HEK293 (cell line): Measurements from ENCODE around the gene HILPDA.
A peak's percentile ranks its signal among the peaks of the same experiment; 100 is the strongest.
"Not testable (repeated sequence)": the region's sequence is repeated elsewhere in the genome, so short reads cannot be mapped to it uniquely, and the experiment has no call there.

ENCODE experiments used
- CTCF ChIA-PET: fragments of 350-600 bp; formaldehyde crosslinking; extraction: SDS; loops from one replicate; lab custom pipeline; 2021; ENCODE audit warnings: antibody characterized with exemption; lab: Yijun Ruan, JAX
- POLR2A ChIA-PET: fragments of 300-600 bp; formaldehyde crosslinking; extraction: SDS; loops from one replicate; lab custom pipeline; 2020; ENCODE audit warnings: antibody characterized with exemption, inconsistent platforms; lab: Yijun Ruan, JAX
- H3K27ac ChIP-seq: fragments of 200-500 bp; sonication (Bioruptor generic); 2 replicates; pipeline ENCODE4 v1.5.1; 2014; ENCODE audit warnings: low read depth, low read length, control low read depth, inconsistent platforms; ENCODE audit errors: extremely low read depth
- H3K36me3 ChIP-seq, 2 experiments: fragments of 200-500 bp in 1 of 2; sonication (Bioruptor generic) in 1 of 2; 1 replicate in 1 of 2; 2 replicates in 1 of 2; pipeline ENCODE4 v1.5.1; 2014 to 2017; ENCODE audit warnings: inconsistent platforms in 2 of 2, low read length in 2 of 2; ENCODE audit not compliant: control insufficient read depth in 2 of 2, insufficient read depth in 1 of 2
- H3K4me1 ChIP-seq: fragments of 200-500 bp; sonication (Bioruptor generic); 2 replicates; pipeline ENCODE4 v1.5.1; 2014; ENCODE audit warnings: mild to moderate bottlenecking, low read length, inconsistent platforms; ENCODE audit not compliant: control insufficient read depth, insufficient read depth
- H3K4me3 ChIP-seq: 2 replicates; pipeline ENCODE4 v1.5.1; 2011; ENCODE audit warnings: low read depth, mild to moderate bottlenecking, control low read depth, low read length, moderate library complexity
- H3K9me3 ChIP-seq: fragments of 200-500 bp; sonication (Bioruptor generic); 2 replicates; pipeline ENCODE4 v1.5.1; 2014; ENCODE audit warnings: low read depth, low read length, inconsistent platforms; ENCODE audit not compliant: control insufficient read depth, insufficient read depth
- GFI1B ChIP-seq: fragments of 450-650 bp; formaldehyde crosslinking; IDR thresholded peaks from 2 replicates; pipeline ENCODE4 v1.5.1; 2016; ENCODE audit warnings: missing biosample characterization, missing genetic modification characterization
- KLF8 ChIP-seq: fragments of 450-650 bp; formaldehyde crosslinking; IDR thresholded peaks from 2 replicates; pipeline ENCODE4 v1.5.1; 2016; ENCODE audit warnings: missing biosample characterization, missing genetic modification characterization
- PRDM1 ChIP-seq: fragments of 450-650 bp; formaldehyde crosslinking; IDR thresholded peaks from 2 replicates; pipeline ENCODE4; 2016; ENCODE audit warnings: missing biosample characterization, missing genetic modification characterization
- ZEB2 ChIP-seq: fragments of 450-650 bp; formaldehyde crosslinking; IDR thresholded peaks from 2 replicates; pipeline ENCODE4 v1.5.1; 2016; ENCODE audit warnings: missing biosample characterization, missing genetic modification characterization
- ZNF146 ChIP-seq: fragments of 450-650 bp; formaldehyde crosslinking; IDR thresholded peaks from 2 replicates; pipeline ENCODE4 v1.5.1; 2016; ENCODE audit warnings: missing biosample characterization, missing genetic modification characterization
- ZNF174 ChIP-seq: fragments of 450-650 bp; formaldehyde crosslinking; IDR thresholded peaks from 2 replicates; pipeline ENCODE4 v1.5.0; 2017; ENCODE audit warnings: missing biosample characterization, mild to moderate bottlenecking, missing genetic modification characterization
- ZNF266 ChIP-seq: fragments of 450-650 bp; formaldehyde crosslinking; IDR thresholded peaks from 2 replicates; pipeline ENCODE4 v1.5.1; 2016; ENCODE audit warnings: missing biosample characterization, missing genetic modification characterization, low read depth
- ZNF423 ChIP-seq: fragments of 450-650 bp; formaldehyde crosslinking; IDR thresholded peaks from 2 replicates; pipeline ENCODE4 v1.5.1; 2016; ENCODE audit warnings: missing biosample characterization, missing genetic modification characterization
- ZNF510 ChIP-seq: fragments of 450-650 bp; formaldehyde crosslinking; IDR thresholded peaks from 2 replicates; pipeline ENCODE4 v1.5.1; 2018; ENCODE audit warnings: mild to moderate bottlenecking, missing genetic modification characterization, missing biosample characterization; ENCODE audit not compliant: insufficient replicate concordance
- ZNF561 ChIP-seq: fragments of 450-650 bp; IDR thresholded peaks from 2 replicates; pipeline ENCODE4 v1.5.1; 2018; ENCODE audit warnings: missing biosample characterization, missing genetic modification characterization, borderline replicate concordance
- ZNF654 ChIP-seq: fragments of 450-650 bp; formaldehyde crosslinking; IDR thresholded peaks from 2 replicates; pipeline ENCODE4 v1.5.1; 2016; ENCODE audit warnings: low read depth, missing biosample characterization, missing genetic modification characterization
- ZNF677 ChIP-seq: fragments of 450-650 bp; IDR thresholded peaks from 2 replicates; pipeline ENCODE4 v1.5.0; 2018; ENCODE audit warnings: missing biosample characterization, mild to moderate bottlenecking, missing genetic modification characterization, moderate library complexity
- ZXDB ChIP-seq: fragments of 450-650 bp; formaldehyde crosslinking; IDR thresholded peaks from 2 replicates; pipeline ENCODE4 v1.5.1; 2016; ENCODE audit warnings: missing biosample characterization, missing genetic modification characterization
- TF ChIP-seq, protein P1 (sequence below): fragments of 450-650 bp; formaldehyde crosslinking; IDR thresholded peaks from 2 replicates; pipeline ENCODE4 v1.5.1; 2017; ENCODE audit warnings: missing biosample characterization, mild to moderate bottlenecking, missing genetic modification characterization, moderate library complexity
- TF ChIP-seq, protein P2 (sequence below): fragments of 450-650 bp; formaldehyde crosslinking; IDR thresholded peaks from 2 replicates; pipeline ENCODE4 v1.5.1; 2017; ENCODE audit warnings: missing biosample characterization, missing genetic modification characterization
- TF ChIP-seq, protein P3 (sequence below): fragments of 450-650 bp; formaldehyde crosslinking; IDR thresholded peaks from 2 replicates; pipeline ENCODE4 v1.5.1; 2016; ENCODE audit warnings: missing biosample characterization, missing genetic modification characterization
- TF ChIP-seq, protein P4 (sequence below): fragments of 450-650 bp; formaldehyde crosslinking; IDR thresholded peaks from 2 replicates; pipeline ENCODE4 v1.5.1; 2016; ENCODE audit warnings: missing biosample characterization, missing genetic modification characterization

HILPDA gene

DNA sequence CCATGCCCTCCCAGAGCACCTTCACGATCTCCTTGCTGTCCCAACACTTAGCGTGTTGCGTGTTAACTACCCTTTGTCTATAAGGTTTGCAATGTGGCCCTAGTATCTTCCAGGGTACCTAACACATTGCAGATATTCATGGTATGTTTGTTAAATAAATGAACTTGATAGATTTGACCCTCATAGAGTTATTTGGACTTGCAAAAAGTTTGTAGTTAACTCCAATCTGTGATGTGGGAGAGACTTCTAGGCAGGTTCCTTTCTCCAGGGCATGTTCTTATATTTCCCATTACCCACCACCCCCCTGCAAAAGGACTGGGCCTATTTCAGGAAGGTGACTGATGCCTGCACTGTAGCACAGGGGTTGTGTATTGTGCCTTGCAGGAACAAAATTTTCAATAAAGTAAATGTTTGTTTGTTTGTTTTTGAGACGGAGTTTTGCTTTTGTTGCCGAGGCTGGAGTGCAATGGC, 612 bp downstream of the HILPDA start (continued):
- TF ChIP-seq, protein P1, sequence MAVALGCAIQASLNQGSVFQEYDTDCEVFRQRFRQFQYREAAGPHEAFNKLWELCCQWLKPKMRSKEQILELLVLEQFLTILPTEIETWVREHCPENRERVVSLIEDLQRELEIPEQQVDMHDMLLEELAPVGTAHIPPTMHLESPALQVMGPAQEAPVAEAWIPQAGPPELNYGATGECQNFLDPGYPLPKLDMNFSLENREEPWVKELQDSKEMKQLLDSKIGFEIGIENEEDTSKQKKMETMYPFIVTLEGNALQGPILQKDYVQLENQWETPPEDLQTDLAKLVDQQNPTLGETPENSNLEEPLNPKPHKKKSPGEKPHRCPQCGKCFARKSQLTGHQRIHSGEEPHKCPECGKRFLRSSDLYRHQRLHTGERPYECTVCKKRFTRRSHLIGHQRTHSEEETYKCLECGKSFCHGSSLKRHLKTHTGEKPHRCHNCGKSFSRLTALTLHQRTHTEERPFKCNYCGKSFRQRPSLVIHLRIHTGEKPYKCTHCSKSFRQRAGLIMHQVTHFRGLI (tag by site-specific recombination), result no peak

DNA sequence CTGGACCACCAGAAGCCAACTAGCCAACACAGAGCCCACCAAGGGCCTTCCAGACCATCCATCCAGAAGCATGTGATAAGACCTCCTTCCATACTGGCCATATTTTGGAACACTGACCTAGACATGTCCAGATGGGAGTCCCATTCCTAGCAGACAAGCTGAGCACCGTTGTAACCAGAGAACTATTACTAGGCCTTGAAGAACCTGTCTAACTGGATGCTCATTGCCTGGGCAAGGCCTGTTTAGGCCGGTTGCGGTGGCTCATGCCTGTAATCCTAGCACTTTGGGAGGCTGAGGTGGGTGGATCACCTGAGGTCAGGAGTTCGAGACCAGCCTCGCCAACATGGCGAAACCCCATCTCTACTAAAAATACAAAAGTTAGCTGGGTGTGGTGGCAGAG, 1.7 kb downstream of the HILPDA start:
- Histone ChIP-seq H3K4me1 (peaks cover 14% of the 10 kb centered on the region), H3K36me3 (peaks cover 0 to 11% of the 10 kb centered on the region in 2 experiments; a peak in 2 of 3 replicates)
- POLR2A ChIA-PET, H3K4me3 ChIP-seq, H3K27ac ChIP-seq, H3K9me3 ChIP-seq: not testable (repeated sequence)
- CTCF ChIA-PET, result interaction anchor here (0.9 to 3.8 kb wide), 4 partner anchors 9 to 110 kb away, joined by 3 to 39 read pairs (median 4); no protein-coding TSS in a partner anchor
- 0 out of 2 replicates have a peak, but pooled peaks have one; percentile 29 for TF ChIP-seq ZNF146 (tag by site-specific recombination)
- TF ChIP-seq, all 188 proteins: peak for 1; not testable (repeated sequence) for 187

DNA sequence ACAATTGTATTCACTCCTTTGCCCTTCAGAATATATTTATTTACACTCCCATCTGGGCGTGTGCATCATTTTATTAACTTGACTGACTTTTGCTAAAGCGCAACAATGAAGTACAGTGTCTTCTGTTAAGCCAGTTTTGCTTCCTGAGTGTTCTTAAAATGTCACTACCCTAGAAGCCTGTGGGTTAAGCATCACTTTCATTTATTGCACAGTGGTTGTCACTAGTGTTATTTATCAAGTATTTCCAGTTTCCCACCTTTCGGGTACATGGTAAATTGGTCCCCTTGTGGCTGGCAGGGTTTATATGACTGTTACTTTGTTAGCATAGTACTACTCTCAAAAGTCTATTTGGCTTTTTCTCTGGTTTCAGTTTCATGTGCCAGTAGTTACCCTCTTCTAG, 3.3 kb downstream of the HILPDA start:
- Histone ChIP-seq H3K4me1 (peaks cover 10% of the 10 kb centered on the region), H3K36me3 (peaks cover 0 to 11% of the 10 kb centered on the region in 2 experiments; a peak in 2 of 3 replicates), H3K9me3 (no peaks in the 10 kb centered on the region), H3K4me3 (no peak overlapping the region), H3K27ac (no peak overlapping the region)
- ChIA-PET CTCF (interaction anchor here (0.5 to 4.2 kb wide), 14 partner anchors 10 to 606 kb away, joined by 3 to 189 read pairs (median 4); partner anchors contain the start of gene METTL2B), POLR2A (no interaction called here)
- peak; percentile 20; the same call in 1 of the 2 replicates for TF ChIP-seq PRDM1
- no peak for TF ChIP-seq ZXDB (tag by site-specific recombination)
- TF ChIP-seq ZNF677 (tag by site-specific recombination), result no peak
- TF ChIP-seq ZNF423, result no peak
- no peak for TF ChIP-seq ZNF266 (tag by site-specific recombination)

DNA sequence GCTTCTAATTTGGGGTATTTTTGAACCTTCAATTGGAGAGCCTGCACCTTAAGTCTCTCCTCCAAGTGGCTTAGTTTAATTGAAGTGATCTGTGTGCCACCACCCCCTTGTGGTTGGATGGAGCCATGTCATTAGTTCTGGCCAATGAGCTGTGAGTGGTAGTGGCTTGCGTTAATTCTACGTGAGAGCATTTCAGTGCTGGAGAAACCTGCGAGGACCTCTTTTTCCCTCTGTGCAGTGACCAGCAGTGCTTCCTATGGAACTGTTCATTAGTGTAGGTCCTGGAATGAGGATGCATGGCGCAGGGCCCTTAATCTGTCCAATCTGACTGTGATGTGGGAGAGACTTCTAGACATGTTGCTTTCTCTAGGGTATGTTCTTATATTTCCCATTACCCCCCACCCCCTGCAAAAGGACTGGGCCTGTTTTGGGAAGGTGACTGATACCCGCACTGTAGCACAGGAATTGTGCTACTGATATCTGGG, 3.8 kb downstream of the HILPDA start:
- no peak overlapping the region for H3K4me3 ChIP-seq
- H3K27ac ChIP-seq, result no peak overlapping the region
- CTCF ChIA-PET, result interaction anchor here (0.5 to 4.2 kb wide), 26 partner anchors 10 to 607 kb away, joined by 3 to 189 read pairs (median 4); partner anchors contain the start of gene METTL2B
- POLR2A ChIA-PET, result interaction anchor here (0.6 kb wide), 1 partner anchor 60 kb away, joined by 4 read pairs; no protein-coding TSS in a partner anchor
- peaks cover 5% of the 10 kb centered on the region for H3K4me1 ChIP-seq
- peaks cover 0 to 11% of the 10 kb centered on the region in 2 experiments; a peak in 2 of 3 replicates for H3K36me3 ChIP-seq
- no peaks in the 10 kb centered on the region for H3K9me3 ChIP-seq
- TF ChIP-seq ZNF561 (tag by site-specific recombination) (0 out of 2 replicates have a peak, but pooled peaks have one; percentile 20), ZNF510 (no peak), ZEB2 (no peak), KLF8 (no peak), GFI1B (no peak), ZNF654 (tag by site-specific recombination) (peak; percentile 59), ZNF174 (no peak)
- TF ChIP-seq, protein P2, sequence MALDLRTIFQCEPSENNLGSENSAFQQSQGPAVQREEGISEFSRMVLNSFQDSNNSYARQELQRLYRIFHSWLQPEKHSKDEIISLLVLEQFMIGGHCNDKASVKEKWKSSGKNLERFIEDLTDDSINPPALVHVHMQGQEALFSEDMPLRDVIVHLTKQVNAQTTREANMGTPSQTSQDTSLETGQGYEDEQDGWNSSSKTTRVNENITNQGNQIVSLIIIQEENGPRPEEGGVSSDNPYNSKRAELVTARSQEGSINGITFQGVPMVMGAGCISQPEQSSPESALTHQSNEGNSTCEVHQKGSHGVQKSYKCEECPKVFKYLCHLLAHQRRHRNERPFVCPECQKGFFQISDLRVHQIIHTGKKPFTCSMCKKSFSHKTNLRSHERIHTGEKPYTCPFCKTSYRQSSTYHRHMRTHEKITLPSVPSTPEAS, result no peak
- TF ChIP-seq, protein P3, sequence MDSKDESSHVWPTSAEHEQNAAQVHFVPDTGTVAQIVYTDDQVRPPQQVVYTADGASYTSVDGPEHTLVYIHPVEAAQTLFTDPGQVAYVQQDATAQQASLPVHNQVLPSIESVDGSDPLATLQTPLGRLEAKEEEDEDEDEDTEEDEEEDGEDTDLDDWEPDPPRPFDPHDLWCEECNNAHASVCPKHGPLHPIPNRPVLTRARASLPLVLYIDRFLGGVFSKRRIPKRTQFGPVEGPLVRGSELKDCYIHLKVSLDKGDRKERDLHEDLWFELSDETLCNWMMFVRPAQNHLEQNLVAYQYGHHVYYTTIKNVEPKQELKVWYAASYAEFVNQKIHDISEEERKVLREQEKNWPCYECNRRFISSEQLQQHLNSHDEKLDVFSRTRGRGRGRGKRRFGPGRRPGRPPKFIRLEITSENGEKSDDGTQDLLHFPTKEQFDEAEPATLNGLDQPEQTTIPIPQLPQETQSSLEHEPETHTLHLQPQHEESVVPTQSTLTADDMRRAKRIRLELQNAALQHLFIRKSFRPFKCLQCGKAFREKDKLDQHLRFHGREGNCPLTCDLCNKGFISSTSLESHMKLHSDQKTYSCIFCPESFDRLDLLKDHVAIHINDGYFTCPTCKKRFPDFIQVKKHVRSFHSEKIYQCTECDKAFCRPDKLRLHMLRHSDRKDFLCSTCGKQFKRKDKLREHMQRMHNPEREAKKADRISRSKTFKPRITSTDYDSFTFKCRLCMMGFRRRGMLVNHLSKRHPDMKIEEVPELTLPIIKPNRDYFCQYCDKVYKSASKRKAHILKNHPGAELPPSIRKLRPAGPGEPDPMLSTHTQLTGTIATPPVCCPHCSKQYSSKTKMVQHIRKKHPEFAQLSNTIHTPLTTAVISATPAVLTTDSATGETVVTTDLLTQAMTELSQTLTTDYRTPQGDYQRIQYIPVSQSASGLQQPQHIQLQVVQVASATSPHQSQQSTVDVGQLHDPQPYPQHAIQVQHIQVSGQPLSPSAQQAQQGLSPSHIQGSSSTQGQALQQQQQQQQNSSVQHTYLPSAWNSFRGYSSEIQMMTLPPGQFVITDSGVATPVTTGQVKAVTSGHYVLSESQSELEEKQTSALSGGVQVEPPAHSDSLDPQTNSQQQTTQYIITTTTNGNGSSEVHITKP (tag by site-specific recombination), result peak; percentile 40; the same call in 1 of the 2 replicates
- TF ChIP-seq, protein P4, sequence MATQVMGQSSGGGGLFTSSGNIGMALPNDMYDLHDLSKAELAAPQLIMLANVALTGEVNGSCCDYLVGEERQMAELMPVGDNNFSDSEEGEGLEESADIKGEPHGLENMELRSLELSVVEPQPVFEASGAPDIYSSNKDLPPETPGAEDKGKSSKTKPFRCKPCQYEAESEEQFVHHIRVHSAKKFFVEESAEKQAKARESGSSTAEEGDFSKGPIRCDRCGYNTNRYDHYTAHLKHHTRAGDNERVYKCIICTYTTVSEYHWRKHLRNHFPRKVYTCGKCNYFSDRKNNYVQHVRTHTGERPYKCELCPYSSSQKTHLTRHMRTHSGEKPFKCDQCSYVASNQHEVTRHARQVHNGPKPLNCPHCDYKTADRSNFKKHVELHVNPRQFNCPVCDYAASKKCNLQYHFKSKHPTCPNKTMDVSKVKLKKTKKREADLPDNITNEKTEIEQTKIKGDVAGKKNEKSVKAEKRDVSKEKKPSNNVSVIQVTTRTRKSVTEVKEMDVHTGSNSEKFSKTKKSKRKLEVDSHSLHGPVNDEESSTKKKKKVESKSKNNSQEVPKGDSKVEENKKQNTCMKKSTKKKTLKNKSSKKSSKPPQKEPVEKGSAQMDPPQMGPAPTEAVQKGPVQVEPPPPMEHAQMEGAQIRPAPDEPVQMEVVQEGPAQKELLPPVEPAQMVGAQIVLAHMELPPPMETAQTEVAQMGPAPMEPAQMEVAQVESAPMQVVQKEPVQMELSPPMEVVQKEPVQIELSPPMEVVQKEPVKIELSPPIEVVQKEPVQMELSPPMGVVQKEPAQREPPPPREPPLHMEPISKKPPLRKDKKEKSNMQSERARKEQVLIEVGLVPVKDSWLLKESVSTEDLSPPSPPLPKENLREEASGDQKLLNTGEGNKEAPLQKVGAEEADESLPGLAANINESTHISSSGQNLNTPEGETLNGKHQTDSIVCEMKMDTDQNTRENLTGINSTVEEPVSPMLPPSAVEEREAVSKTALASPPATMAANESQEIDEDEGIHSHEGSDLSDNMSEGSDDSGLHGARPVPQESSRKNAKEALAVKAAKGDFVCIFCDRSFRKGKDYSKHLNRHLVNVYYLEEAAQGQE (tag by site-specific recombination), result peak; percentile 71
